Inflammatory macrophage (primary cell): Measurements from ENCODE around the gene CACHD1.

ENCODE experiments used
- DNase-seq, 2 donors: peaks; one replicate each; pipeline ENCODE4 v3.0.0-alpha.2; 2020 to 2022

The CACHD1 gene

DNA sequence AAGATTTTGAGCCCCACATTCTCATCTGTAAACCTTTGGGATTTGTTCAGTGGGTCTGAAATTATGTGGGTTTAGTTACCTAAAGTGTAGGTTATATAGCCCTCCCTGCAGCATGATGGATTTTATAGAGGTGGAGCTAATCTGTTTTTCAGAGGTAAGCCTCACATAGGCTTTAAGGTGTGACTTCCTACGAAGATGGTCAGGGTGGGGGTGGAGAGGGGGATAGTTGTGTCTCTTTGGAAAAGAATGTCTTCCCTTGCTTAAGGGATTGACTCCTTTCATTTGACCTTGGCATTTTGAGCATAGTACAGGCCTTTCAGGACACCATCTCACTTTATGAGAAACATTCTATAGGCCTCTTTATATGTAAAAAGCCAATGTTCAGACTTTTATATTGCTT is 3.4 kb downstream of the CACHD1 start:
- DNase-seq = no peak

DNA sequence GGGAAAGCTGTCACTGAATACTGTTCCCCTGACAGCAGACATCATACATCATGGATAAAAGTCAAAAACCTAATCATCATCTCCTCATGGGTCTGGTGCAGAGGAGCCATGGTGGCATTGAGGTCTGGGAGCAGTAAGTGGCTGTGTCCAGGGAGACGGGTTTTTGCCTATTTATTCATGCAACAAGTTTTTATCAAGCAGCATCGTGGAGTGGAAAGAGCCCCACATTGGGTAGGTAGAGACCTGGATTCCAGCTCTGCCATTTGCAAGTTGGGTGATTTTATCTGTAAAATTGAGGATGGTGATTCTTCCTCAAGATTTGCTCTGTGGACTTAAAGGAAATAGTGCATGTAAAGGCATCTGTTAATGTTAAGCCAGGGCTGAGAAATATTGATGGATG is 4.2 kb downstream of the CACHD1 start:
- no peak for DNase-seq

GRCh38 chr1:64474665-64475439 is 4.9 kb downstream of the CACHD1 start:
- DNase-seq = no peak

DNA sequence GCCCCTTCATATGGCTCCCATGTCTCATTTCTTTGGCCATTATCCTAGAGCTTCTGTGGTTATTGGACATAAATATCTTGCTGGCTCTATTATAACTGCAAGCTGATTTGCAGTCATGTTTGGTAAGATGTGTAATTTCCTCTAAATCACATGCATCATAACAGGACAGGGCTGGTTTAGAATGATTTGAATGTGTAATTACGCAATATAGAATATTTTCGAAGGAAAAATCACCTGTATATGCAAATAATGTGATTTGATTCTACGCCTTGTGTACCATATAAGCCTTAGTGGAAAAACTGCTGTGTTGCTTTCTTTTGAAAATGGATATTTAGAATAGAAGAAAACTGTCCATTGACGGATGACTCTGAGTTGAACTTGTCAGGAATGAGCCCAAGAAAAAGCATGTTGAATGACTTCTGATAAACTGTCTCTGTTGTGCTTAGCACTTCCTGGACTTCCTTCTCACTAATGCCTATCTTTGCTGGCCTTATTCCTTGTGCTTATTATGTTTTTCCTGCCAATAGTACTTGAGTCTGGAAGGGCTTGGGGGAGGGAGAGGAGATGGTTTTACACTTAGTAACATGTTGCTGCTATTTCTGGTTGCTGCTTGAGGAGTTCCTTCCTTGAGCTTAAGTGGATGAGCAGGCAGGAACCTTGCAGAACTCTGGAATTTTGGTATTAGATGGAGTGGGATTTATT is 6.5 kb downstream of the CACHD1 start:
- DNase-seq = no peak

DNA sequence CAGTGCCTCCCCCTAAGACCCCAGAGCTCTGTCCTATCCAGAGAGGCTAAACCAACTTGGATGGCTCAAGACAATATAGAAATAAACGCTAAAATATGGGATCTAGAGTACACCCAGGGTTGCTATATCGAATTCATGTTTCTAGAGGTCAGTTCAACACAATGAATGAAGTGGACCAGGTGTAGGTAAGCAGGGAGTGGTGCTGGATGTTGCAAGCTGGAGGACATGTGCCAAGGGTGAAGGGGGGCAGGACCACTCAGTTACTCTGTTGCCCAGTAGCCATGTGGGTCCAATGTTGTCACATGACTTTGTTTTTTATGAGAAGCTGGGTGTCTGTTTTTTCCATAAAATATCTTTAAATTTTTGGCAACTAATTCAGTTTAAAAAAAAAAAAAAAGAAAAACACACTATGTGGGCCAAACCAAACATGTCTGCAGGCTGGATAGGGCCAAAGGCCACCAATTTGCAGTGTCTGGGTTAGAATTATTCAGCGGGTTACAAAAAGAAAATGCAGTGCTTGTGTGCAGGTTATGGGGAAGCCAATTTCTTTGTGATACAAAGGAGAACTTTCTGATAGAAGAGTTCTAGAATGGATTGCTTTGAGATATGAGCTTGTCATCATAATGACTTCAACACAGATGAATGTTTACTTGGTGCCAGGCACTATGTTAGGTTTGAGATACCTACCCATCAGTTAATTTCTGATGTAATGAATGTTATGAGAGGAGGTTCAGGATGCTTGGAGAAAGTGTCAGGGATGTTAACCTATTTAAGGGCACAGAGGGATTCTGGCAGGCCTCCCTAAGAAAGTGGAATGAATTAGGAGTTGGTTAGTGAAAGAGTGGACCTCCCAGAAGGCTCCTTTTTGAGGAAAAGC is 8.9 kb downstream of the CACHD1 start:
- no peak for DNase-seq

- DNase-seq = no peak
Measured at GRCh38 chr1:64479874-64480273, 9.9 kb downstream of the CACHD1 start.

DNA sequence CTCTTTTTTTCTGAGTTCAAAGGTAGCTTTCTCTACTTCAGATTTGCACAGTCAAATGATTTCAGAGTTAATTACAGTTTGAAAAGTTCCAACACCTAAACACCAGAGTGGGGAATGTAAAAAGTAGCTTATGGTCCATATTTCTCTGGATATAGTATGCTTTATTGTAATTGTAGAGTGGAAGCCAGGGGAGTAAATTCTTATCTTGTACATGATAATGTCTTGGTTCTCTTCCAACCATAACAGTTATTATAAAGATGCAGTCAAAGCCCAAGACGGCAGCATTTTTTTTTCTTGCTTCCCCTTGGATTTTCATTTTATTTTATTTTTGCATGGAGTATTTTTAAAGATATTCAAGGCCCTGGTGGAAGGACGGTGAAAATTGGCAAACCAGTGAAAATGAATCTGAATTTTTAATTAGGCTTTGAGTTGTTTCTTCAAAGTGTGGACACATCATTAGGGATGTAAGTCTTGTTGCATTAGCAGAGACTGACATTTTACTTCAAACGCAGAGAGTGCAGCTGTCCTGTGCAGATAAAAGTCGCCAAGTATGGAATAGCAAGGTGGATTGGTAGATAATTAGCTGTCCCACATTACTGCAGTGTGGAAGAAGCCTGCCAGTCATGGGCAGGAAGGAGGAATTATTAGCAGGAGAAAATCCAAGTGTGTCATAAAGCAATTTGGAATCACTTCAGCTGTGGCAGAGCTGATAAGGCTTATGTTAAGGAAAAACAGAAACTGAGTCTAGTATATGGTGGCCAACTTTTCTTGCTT is 11.3 kb downstream of the CACHD1 start:
- no peak for DNase-seq

DNA sequence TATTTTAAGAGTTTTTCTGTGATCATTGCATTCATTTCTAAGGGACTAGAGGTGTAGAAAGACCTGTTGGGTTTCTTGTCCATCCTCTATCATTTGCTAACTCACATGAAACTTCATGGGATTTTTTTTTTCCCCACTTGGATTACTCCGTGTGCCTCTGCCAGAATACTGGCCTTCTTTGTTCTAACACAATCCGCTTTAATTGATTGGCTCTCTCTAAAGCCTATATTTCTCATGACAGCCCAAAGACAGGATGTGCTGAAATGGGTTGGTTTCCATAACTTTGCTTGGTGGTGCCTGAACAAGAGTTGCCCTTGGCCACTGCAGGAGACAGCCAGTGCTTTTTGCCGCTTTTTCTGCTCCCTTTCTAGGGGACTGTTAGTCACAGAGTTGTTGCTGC is 12.2 kb downstream of the CACHD1 start:
- no peak for DNase-seq

- DNase-seq = no peak
Measured at GRCh38 chr1:64482720-64483119, 12.8 kb downstream of the CACHD1 start.

- no peak for DNase-seq
Measured at GRCh38 chr1:64483731-64484414, 13.9 kb downstream of the CACHD1 start.

DNA sequence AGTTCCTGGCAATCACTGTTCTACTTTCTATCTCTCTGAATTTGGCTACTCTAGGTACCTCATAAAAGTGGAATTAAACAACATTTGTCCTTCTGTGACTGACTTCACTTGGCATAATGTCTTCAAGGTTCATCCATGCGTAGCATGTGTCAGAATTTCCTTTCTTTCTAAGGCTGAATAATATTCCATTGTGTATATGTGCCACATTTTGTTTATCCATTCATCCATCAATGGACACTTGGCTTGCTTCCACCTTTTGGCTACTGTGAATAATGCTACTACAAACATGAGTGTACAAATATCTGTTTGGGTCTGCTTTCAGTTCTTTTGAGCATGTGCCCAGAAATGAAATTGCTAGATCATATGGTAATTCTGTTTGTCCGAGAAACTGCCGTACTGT is 14.7 kb downstream of the CACHD1 start:
- no peak for DNase-seq

GRCh38 chr1:64486193-64486592 is 16.3 kb downstream of the CACHD1 start:
- no peak for DNase-seq

DNA sequence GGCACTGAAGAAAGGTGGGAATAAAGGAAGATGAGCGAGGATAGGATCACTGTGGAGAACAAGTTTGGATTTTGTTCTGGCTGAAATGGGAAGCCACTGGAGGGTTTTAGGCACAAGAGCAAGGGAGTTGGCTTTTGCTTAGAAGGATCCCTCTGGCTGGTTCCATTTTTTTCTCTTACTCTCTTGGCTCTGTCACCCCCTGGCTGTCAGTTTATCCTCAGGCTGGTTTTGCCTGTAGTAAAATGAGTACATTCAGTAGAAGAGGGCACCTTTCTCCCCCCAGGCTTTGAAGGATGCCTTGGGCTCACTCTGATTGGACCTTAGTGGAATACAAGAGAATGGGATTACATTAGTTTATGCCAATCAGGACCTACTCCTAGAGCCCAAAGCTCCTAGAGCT is 17.1 kb downstream of the CACHD1 start:
- no peak for DNase-seq

GRCh38 chr1:64488862-64489261 is 18.9 kb downstream of the CACHD1 start:
- DNase-seq = no peak

DNA sequence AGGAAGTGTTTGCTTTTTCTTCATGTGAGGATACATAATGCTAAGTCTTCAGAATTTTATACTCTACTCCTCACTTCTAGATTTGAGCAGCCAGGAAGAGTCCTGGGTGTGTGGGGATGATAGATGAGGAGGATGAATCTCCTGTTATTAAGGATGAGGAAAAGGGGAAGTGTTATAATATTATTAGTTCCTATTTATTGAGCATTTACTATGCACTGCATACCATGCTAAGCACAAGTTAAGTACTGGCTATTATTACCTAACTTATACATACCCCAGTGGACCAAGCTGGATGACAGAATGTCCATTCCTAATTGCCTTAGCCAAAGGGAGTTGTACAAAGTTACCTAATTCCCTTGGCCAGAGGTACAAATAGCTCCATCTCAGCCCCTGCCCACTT is 19.8 kb downstream of the CACHD1 start:
- no peak for DNase-seq

- no peak for DNase-seq
Measured at GRCh38 chr1:64490213-64490818, 20.4 kb downstream of the CACHD1 start.

DNA sequence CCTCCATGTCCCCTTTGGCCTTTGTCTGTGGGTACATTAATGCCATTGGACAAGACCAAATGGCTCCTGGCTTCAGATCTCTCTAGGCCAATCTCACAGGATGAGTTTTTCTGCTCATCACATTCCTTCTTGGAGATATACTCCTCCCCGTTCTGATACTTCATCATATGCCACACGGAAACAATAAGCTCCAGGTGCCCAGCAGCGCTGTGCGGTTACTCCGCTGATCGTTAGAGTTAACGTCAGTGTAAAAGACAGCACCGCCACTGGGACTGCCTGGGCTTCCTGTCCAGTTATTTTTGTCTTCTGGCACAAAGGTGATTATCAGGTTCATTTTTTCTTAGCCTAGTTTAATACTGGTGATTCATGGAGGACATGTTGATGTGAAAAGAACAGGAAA is 22.5 kb downstream of the CACHD1 start:
- DNase-seq = no peak

- no peak for DNase-seq
Measured at GRCh38 chr1:64493831-64494230, 23.9 kb downstream of the CACHD1 start.

DNA sequence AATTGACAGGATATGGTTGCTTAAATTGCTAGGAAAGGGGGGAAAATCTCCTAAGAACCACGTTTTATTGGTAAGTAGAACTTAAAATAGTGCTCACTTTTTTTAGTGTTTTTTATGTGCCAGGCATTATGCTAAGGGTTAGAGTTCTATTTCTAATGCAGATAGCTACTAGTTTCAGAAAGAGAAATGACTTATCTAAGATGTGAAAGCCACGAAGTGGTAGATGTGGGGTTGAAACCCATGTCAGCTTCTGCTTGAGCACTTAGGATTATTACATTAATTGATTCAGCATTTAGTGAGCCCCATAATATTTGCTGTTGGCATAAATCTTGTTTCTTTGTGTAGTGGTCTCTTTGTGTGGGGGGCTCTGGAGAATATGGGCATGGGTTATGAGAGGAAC is 24.7 kb downstream of the CACHD1 start:
- no peak for DNase-seq

DNA sequence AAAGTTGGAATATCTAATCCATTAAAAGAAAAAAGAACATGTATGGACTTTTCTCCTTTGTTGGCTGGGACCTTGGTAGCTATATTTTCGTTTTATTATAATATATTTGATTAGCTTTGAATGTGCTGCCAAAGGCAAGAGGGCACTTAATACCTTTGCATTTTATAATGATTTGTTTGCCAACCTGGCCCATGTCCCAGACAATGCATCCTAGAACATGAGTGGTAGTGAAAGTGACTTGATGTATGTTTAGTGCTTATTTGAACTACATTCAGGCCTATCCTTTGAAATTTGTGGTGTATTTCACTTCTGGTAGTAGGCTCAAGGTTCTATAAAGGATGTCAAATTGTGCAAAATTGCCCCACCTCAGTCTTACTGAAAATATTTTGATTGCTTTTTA is 25.9 kb downstream of the CACHD1 start:
- DNase-seq = no peak

GRCh38 chr1:64496606-64497005 is 26.7 kb downstream of the CACHD1 start:
- no peak for DNase-seq
